ENCODE results near the gene CENPK. TPM values are rescaled to one million over a fixed set of nuclear protein-coding genes. Genes with fewer than 3 reads are reported as not detected.
"Not testable (repeated sequence)": the region's sequence is repeated elsewhere in the genome, so short reads cannot be mapped to it uniquely, and the experiment has no call there.

Gene CENPK
- total RNA-seq, 1 donor from 2014 or later, result 7.0 TPM

DNA sequence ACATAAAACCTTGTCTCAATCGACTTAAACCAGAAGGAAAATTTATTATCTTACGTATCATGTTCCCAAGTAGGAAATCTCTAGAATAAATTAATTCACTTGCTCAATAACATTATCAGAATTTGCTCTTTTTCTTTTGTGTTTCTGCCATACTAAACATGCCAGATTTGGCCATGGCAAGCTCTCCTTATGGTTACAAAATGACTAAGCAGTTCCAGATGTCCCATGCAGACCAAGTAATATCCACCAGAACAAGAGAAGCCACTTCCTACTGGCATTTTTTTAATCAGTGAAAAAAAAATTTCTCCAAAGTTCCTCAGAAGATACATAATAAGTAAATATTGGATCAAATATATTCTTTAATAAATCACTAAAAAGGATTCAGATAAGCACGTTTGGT, 56.0 kb downstream of the CENPK start:
- no peak overlapping the region for H3K27ac ChIP-seq (ENCODE audit: low read depth, low read length)
- H3K27me3 Mint-ChIP-seq (ENCODE audit: low read depth, unreplicated experiment), result no peaks in the 10 kb centered on the region
- H4K20me1 ChIP-seq (ENCODE audit: insufficient read depth, low read length), result no peaks in the 10 kb centered on the region
- no peak overlapping the region for H3K27ac Mint-ChIP-seq (ENCODE audit: unreplicated experiment)
- H3K4me3 ChIP-seq (ENCODE audit: insufficient read depth, low read depth, low read length), result no peak overlapping the region
- DNase-seq (ENCODE audit: low read depth) (peak; percentile 74), FAIRE-seq (no peak)
- H3K36me3 ChIP-seq (ENCODE audit: insufficient read depth, low read length), result no peaks in the 10 kb centered on the region
- H3K79me2 ChIP-seq (ENCODE audit: insufficient read depth, low read length), result no peaks in the 10 kb centered on the region
- no peak overlapping the region for H3K4me3 Mint-ChIP-seq (ENCODE audit: unreplicated experiment)
- H3K4me1 ChIP-seq (ENCODE audit: insufficient read depth, low read length), result no peaks in the 10 kb centered on the region
- H3K9me3 ChIP-seq (ENCODE audit: insufficient read depth, low read depth, low read length), result no peaks in the 10 kb centered on the region
- H3K9ac ChIP-seq (ENCODE audit: low read length), result no peak overlapping the region
- H3K9me3 Mint-ChIP-seq (ENCODE audit: unreplicated experiment), result no peaks in the 10 kb centered on the region
- TF ChIP-seq EZH2 (IDR thresholded peaks at IDR 0.05; ENCODE audit: insufficient read depth, low read length), result no peak
- H3K4me2 ChIP-seq (ENCODE audit: low read length), result no peak overlapping the region
- no peaks in the 10 kb centered on the region for H3K4me1 Mint-ChIP-seq (ENCODE audit: low read depth, unreplicated experiment)
- H3K36me3 Mint-ChIP-seq (ENCODE audit: low read depth, unreplicated experiment), result no peaks in the 10 kb centered on the region
- no peak overlapping the region for H2AFZ ChIP-seq (ENCODE audit: low read depth, low read length)
- no peaks in the 10 kb centered on the region for H3K27me3 ChIP-seq (ENCODE audit: insufficient read depth, low read length)

DNA sequence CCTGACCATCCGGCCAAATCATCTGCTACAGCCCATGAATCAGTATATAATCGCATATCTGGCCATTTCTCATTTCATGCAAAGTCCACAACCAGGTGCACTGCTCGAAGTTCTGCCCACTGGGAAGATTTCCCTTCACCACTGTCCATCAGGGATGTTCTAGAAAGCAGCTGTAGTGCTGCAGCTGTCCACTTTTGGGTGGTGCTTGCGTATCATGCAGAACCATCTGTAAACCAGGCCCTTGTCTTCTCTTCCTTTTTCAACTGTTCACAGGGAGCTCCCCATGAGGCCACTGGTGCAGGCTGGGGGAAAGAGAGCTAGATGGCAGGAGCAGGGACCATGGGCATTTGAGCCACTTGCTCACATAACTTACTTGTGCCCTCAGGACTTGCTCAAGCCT, 73.8 kb downstream of the CENPK start:
- Histone ChIP-seq H4K20me1 (ENCODE audit: insufficient read depth, low read length) (no peaks in the 10 kb centered on the region), H3K79me2 (ENCODE audit: insufficient read depth, low read length) (no peaks in the 10 kb centered on the region), H3K4me1 (ENCODE audit: insufficient read depth, low read length) (no peaks in the 10 kb centered on the region), H3K27me3 (ENCODE audit: insufficient read depth, low read length) (no peaks in the 10 kb centered on the region), H3K4me3 (ENCODE audit: insufficient read depth, low read depth, low read length) (no peak overlapping the region), H3K27ac (ENCODE audit: low read depth, low read length) (no peak overlapping the region), H2AFZ (ENCODE audit: low read depth, low read length) (no peak overlapping the region), H3K36me3 (ENCODE audit: insufficient read depth, low read length) (no peaks in the 10 kb centered on the region), H3K9ac (ENCODE audit: low read length) (no peak overlapping the region), H3K4me2 (ENCODE audit: low read length) (no peak overlapping the region), H3K9me3 (ENCODE audit: insufficient read depth, low read depth, low read length) (no peaks in the 10 kb centered on the region)
- DNase-seq (ENCODE audit: low read depth) (no peak), FAIRE-seq (no peak)
- Mint-ChIP-seq H3K9me3 (ENCODE audit: unreplicated experiment) (no peaks in the 10 kb centered on the region), H3K4me1 (ENCODE audit: low read depth, unreplicated experiment) (no peaks in the 10 kb centered on the region), H3K4me3 (ENCODE audit: unreplicated experiment) (no peak overlapping the region), H3K27ac (ENCODE audit: unreplicated experiment) (no peak overlapping the region), H3K36me3 (ENCODE audit: low read depth, unreplicated experiment) (peaks cover 2% of the 10 kb centered on the region), H3K27me3 (ENCODE audit: low read depth, unreplicated experiment) (no peaks in the 10 kb centered on the region)
- TF ChIP-seq, protein P1, sequence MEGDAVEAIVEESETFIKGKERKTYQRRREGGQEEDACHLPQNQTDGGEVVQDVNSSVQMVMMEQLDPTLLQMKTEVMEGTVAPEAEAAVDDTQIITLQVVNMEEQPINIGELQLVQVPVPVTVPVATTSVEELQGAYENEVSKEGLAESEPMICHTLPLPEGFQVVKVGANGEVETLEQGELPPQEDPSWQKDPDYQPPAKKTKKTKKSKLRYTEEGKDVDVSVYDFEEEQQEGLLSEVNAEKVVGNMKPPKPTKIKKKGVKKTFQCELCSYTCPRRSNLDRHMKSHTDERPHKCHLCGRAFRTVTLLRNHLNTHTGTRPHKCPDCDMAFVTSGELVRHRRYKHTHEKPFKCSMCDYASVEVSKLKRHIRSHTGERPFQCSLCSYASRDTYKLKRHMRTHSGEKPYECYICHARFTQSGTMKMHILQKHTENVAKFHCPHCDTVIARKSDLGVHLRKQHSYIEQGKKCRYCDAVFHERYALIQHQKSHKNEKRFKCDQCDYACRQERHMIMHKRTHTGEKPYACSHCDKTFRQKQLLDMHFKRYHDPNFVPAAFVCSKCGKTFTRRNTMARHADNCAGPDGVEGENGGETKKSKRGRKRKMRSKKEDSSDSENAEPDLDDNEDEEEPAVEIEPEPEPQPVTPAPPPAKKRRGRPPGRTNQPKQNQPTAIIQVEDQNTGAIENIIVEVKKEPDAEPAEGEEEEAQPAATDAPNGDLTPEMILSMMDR (IDR thresholded peaks at IDR 0.05; ENCODE audit: insufficient read depth, low read depth, low read length), result no peak
- no peak for TF ChIP-seq EZH2 (IDR thresholded peaks at IDR 0.05; ENCODE audit: insufficient read depth, low read length)

DNA sequence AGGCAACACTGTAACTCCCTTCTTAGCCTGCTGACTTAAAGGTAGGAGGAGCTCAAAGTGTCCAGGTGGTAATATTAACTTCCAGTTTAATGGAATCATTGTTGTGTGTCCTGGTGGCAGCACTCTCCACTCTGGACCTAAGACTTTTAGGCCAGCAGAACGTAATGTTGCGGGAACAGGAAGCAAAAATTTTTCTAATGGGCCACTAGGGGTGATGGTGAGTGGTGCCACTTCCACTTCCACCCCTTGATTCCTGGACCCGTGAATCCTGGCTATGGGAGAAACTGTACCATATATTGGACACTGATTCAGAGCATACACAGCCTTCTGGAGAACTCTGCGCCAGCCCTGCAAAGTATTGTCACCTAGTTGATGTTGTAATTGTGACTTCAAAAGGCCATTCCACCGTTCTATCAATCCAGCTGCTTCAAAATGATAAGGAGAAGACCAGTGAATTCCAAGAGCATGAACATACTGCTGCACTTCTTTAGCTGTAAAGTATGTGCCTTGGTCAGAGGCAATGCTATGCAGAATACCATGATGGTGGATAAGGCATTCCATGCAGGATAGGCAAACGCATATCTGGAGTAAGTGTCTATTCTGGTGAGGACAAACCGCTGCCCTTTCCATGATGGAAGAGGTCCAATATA, 74.8 kb downstream of the CENPK start:
- H3K27ac Mint-ChIP-seq (ENCODE audit: unreplicated experiment); H3K27me3 ChIP-seq (ENCODE audit: insufficient read depth, low read length); FAIRE-seq; H3K27ac ChIP-seq (ENCODE audit: low read depth, low read length); H3K36me3 Mint-ChIP-seq (ENCODE audit: low read depth, unreplicated experiment); H3K79me2 ChIP-seq (ENCODE audit: insufficient read depth, low read length); DNase-seq (ENCODE audit: low read depth); H4K20me1 ChIP-seq (ENCODE audit: insufficient read depth, low read length); H3K4me2 ChIP-seq (ENCODE audit: low read length); H3K4me1 Mint-ChIP-seq (ENCODE audit: low read depth, unreplicated experiment); H3K4me3 Mint-ChIP-seq (ENCODE audit: unreplicated experiment); H3K36me3 ChIP-seq (ENCODE audit: insufficient read depth, low read length); H2AFZ ChIP-seq (ENCODE audit: low read depth, low read length); H3K9ac ChIP-seq (ENCODE audit: low read length); H3K9me3 Mint-ChIP-seq (ENCODE audit: unreplicated experiment); H3K4me1 ChIP-seq (ENCODE audit: insufficient read depth, low read length); H3K27me3 Mint-ChIP-seq (ENCODE audit: low read depth, unreplicated experiment); H3K4me3 ChIP-seq (ENCODE audit: insufficient read depth, low read depth, low read length); H3K9me3 ChIP-seq (ENCODE audit: insufficient read depth, low read depth, low read length): not testable (repeated sequence)

DNA sequence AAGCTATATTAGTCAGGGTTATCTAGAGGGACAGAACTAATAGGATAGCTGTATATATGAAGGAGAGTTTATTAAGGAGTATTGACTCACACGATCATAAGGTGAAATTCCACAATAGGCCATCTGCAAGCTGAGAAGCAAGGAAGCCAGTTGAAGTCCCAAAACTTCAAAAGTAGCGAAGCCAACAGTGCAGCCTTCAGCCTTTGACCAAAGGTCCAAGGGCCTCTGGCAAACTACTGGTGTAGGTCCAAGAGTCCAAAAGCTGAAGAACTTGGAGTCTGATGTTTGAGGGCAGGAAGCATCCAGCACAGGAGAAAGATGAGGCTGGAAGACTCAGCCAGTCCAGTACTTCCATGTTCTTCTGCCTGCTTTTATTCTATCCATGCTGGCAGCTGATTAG, 76.2 kb downstream of the CENPK start:
- not testable (repeated sequence) for H3K27me3 Mint-ChIP-seq (ENCODE audit: low read depth, unreplicated experiment); H3K4me3 ChIP-seq (ENCODE audit: insufficient read depth, low read depth, low read length); H3K27ac Mint-ChIP-seq (ENCODE audit: unreplicated experiment); H3K9me3 ChIP-seq (ENCODE audit: insufficient read depth, low read depth, low read length); H3K4me1 Mint-ChIP-seq (ENCODE audit: low read depth, unreplicated experiment); H3K36me3 Mint-ChIP-seq (ENCODE audit: low read depth, unreplicated experiment); H3K27ac ChIP-seq (ENCODE audit: low read depth, low read length); H3K9me3 Mint-ChIP-seq (ENCODE audit: unreplicated experiment); H3K79me2 ChIP-seq (ENCODE audit: insufficient read depth, low read length); FAIRE-seq; H2AFZ ChIP-seq (ENCODE audit: low read depth, low read length); H3K36me3 ChIP-seq (ENCODE audit: insufficient read depth, low read length); H3K9ac ChIP-seq (ENCODE audit: low read length); DNase-seq (ENCODE audit: low read depth); H3K4me3 Mint-ChIP-seq (ENCODE audit: unreplicated experiment); H4K20me1 ChIP-seq (ENCODE audit: insufficient read depth, low read length); H3K27me3 ChIP-seq (ENCODE audit: insufficient read depth, low read length); H3K4me2 ChIP-seq (ENCODE audit: low read length)
- H3K4me1 ChIP-seq (ENCODE audit: insufficient read depth, low read length), result peaks cover 11% of the 10 kb centered on the region
